ENCODE data around the gene MEGF11.

MEGF11 gene

GRCh38 chr15:66078196-66078928, 175.2 kb downstream of the MEGF11 start:
- DNase-seq: no peak

- no peak for DNase-seq
These were observed 176.3 kb downstream of the MEGF11 start for GRCh38 chr15:66077320-66077663.

GRCh38 chr15:66076591-66077319, 176.8 kb downstream of the MEGF11 start:
- no peak for DNase-seq

- no peak for DNase-seq
These were observed 177.6 kb downstream of the MEGF11 start for GRCh38 chr15:66075947-66076346.

- DNase-seq: no peak
These were observed 180.8 kb downstream of the MEGF11 start for GRCh38 chr15:66072616-66073361.

- no peak for DNase-seq
These were observed 181.6 kb downstream of the MEGF11 start for GRCh38 chr15:66071921-66072295.

- no peak for DNase-seq
These were observed 182.2 kb downstream of the MEGF11 start for GRCh38 chr15:66071160-66071920.

- DNase-seq: no peak
These were observed 183.2 kb downstream of the MEGF11 start for GRCh38 chr15:66070220-66070934.

GRCh38 chr15:66069751-66070150, 183.8 kb downstream of the MEGF11 start:
- DNase-seq: no peak

- no peak for DNase-seq
These were observed 184.7 kb downstream of the MEGF11 start for GRCh38 chr15:66068801-66069200.

GRCh38 chr15:66067687-66068086, 185.9 kb downstream of the MEGF11 start:
- DNase-seq: no peak

- peak; percentile 67 for DNase-seq
These were observed 187.1 kb downstream of the MEGF11 start for GRCh38 chr15:66066481-66066880.

- no peak for DNase-seq
These were observed 187.5 kb downstream of the MEGF11 start for GRCh38 chr15:66066005-66066404.

- DNase-seq: no peak
These were observed 188.2 kb downstream of the MEGF11 start for GRCh38 chr15:66065325-66065724.

GRCh38 chr15:66063147-66063546, 190.4 kb downstream of the MEGF11 start:
- no peak for DNase-seq

- DNase-seq: no peak
These were observed 196.5 kb downstream of the MEGF11 start for GRCh38 chr15:66057089-66057488.

- DNase-seq: no peak
These were observed 199.6 kb downstream of the MEGF11 start for GRCh38 chr15:66053991-66054390.

GRCh38 chr15:66051833-66052232, 201.7 kb downstream of the MEGF11 start:
- no peak for DNase-seq

GRCh38 chr15:66050264-66050663, 203.3 kb downstream of the MEGF11 start:
- no peak for DNase-seq

- DNase-seq: no peak
These were observed 204.2 kb downstream of the MEGF11 start for GRCh38 chr15:66049353-66049752.

- DNase-seq: no peak
These were observed 206.1 kb downstream of the MEGF11 start for GRCh38 chr15:66047321-66048024.

GRCh38 chr15:66046751-66047150, 206.8 kb downstream of the MEGF11 start:
- DNase-seq: no peak
